NCI-H526 treated with DMSO at 0.1 percent for 48 hours (cell line): ENCODE measurements around the gene PLEKHA7.
"Not testable (repeated sequence)": the region's sequence is repeated elsewhere in the genome, so short reads cannot be mapped to it uniquely, and the experiment has no call there.

ENCODE experiments used
- DNase-seq: peaks from one replicate; lab custom pipeline; 2025; lab: John Stamatoyannopoulos, UW

The PLEKHA7 gene

GRCh38 chr11:17014321-17014832, at the start of gene PLEKHA7:
Gene PLEKHA7, minus strand, starts transcription at chr11:17014414. Its CDS starts 13 bp downstream, at chr11:17014401.
- DNase-seq = no peak

- DNase-seq = no peak
Measured at GRCh38 chr11:17063171-17064002, 49.2 kb upstream of the PLEKHA7 start.

GRCh38 chr11:17051146-17051545, 36.9 kb upstream of the PLEKHA7 start:
- DNase-seq = not testable (repeated sequence)

- DNase-seq = not testable (repeated sequence)
Measured at GRCh38 chr11:17048491-17048890, 34.3 kb upstream of the PLEKHA7 start.

GRCh38 chr11:17046690-17047089, 32.5 kb upstream of the PLEKHA7 start:
- DNase-seq = no peak

GRCh38 chr11:17036666-17037658, 22.7 kb upstream of the PLEKHA7 start:
- no peak for DNase-seq

GRCh38 chr11:17034027-17034426, 19.8 kb upstream of the PLEKHA7 start:
- not testable (repeated sequence) for DNase-seq

GRCh38 chr11:17026487-17027082, 12.4 kb upstream of the PLEKHA7 start:
- DNase-seq = no peak

GRCh38 chr11:17024924-17025323, 10.7 kb upstream of the PLEKHA7 start:
- DNase-seq = no peak

GRCh38 chr11:17021511-17021910, 7.3 kb upstream of the PLEKHA7 start:
- no peak for DNase-seq

- no peak for DNase-seq
Measured at GRCh38 chr11:17020831-17021230, 6.6 kb upstream of the PLEKHA7 start.

- DNase-seq = no peak
Measured at GRCh38 chr11:17019232-17019631, 5.0 kb upstream of the PLEKHA7 start.

- DNase-seq = no peak
Measured at GRCh38 chr11:17015627-17016126, 1.5 kb upstream of the PLEKHA7 start.

- peak; percentile 89 for DNase-seq
Measured at GRCh38 chr11:17014833-17015626, 816 bp upstream of the PLEKHA7 start.

- peak; percentile 54 for DNase-seq
Measured at GRCh38 chr11:17013548-17014320, 480 bp downstream of the PLEKHA7 start.

GRCh38 chr11:17012712-17013547, 1.3 kb downstream of the PLEKHA7 start:
- DNase-seq = peak; percentile 54

GRCh38 chr11:17012179-17012578, 2.0 kb downstream of the PLEKHA7 start:
- DNase-seq = no peak

- DNase-seq = peak; percentile 54
Measured at GRCh38 chr11:17010851-17011420, 3.3 kb downstream of the PLEKHA7 start.

- no peak for DNase-seq
Measured at GRCh38 chr11:17008099-17008498, 6.1 kb downstream of the PLEKHA7 start.
